HG03565 (cell line): ENCODE data around the gene WNT9A.
"Not testable (repeated sequence)": the region's sequence is repeated elsewhere in the genome, so short reads cannot be mapped to it uniquely, and the experiment has no call there.

ENCODE experiments used
- ATAC-seq: cut with Tn5 transposase; IDR thresholded peaks from one replicate; pipeline ENCODE4 v1.9.1; 2021; ENCODE audit warnings: mild to moderate bottlenecking, moderate library complexity; ENCODE audit not compliant: unreplicated experiment

Gene WNT9A

DNA sequence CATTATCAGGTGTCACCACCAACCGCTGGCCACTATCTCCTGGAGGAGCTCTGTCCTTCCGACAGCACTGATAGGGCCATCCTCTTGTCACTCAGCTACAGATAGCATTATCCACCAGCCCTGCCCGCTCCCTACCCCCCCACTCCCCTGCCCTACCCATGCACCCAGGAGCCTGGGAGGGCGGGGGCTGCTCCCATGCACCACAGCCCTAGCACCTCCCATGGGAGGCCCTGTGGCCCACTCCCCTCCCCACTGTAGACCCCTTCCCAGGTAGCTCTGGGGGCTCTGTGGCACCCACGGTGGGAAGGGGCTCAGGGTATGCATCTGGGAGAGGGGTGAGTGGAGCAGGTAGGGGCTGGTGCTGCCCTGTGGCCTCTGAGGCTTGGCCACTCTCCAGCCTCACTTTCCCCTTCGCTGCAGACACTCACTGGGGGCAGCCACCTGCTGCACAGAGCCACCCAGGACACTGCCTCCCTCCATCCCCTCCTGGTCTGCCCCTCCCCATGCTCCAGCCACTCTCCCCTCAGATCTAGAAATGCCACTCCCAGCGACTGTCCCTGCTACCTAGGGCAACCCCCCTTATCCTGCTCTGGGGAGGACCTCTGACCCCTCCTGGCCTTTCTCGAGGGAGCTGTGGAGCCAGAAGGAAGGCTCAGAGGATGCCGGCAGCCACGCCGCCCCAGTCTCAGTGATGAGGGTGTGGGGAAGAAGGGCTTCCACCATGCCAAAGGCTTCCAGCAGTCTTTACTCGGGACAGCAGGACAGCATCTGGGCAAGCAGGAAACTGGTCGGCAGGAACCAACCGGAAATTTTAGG lies 58.5 kb downstream of the WNT9A start:
- ATAC-seq = no peak

DNA sequence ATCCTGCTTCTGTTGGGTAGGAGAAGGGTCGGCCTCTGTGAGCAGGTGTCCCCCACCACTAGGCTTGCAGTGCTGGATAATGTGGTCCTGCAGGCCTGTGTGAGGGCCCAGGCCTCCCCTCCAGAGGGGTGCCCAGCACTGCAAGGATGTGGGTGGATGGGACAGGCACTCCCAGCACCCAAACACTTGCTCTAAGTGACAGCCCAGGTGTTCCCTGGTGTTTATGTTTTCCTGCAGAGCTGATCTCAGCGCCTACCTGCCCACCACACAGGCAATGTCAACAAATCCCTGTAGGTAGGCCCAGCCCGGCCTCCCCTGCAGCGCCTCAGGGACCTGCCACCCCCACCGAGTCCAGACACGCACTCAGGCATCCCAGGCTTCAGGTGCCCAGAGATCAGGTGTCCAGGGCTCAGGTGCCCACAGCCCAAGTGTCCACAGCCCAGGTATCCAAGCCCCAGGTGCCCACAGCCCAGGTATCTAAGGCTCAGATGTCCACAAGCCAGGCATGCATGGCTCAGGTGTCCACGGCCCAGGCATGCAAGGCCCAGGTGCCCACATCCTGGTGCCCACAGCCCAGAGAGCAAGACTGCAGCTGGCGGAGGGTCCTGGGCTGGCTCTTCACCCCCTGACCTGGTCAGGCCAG lies 59.2 kb downstream of the WNT9A start:
- ATAC-seq = no peak

DNA sequence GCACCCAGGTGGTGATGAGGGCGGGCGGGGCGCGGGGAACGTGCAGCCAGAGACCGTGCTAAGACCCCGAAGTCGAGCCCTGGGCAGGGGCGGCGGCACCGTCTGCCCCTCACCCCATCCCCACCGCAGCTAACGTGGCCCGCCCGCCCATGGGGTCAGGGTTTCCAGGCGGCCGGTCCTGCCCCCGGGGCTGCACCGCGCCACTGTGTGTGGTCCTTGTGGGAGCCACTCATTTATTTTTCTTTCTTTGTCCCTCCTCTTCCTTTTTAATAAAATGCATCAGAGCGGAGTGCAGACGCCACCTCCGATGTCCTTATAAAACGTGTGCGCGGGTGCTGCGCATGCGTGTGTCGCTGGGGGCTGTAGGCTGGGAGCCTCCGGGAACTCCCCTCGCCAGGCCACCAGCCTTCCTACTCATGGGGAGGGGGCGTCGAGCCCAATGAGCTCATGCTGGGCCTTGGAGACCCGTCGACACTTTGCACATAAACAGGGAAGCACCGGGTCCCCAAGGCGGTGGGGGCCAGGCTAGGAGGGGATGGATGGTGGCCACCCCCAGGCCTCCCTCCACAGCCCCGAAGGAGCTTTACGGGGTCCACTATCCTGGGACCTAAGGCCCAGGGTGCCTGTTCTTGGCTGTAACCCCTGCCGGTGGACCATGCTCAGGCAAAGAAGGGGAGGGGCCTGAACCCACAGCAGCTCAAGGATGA lies 59.9 kb downstream of the WNT9A start:
- no peak for ATAC-seq

DNA sequence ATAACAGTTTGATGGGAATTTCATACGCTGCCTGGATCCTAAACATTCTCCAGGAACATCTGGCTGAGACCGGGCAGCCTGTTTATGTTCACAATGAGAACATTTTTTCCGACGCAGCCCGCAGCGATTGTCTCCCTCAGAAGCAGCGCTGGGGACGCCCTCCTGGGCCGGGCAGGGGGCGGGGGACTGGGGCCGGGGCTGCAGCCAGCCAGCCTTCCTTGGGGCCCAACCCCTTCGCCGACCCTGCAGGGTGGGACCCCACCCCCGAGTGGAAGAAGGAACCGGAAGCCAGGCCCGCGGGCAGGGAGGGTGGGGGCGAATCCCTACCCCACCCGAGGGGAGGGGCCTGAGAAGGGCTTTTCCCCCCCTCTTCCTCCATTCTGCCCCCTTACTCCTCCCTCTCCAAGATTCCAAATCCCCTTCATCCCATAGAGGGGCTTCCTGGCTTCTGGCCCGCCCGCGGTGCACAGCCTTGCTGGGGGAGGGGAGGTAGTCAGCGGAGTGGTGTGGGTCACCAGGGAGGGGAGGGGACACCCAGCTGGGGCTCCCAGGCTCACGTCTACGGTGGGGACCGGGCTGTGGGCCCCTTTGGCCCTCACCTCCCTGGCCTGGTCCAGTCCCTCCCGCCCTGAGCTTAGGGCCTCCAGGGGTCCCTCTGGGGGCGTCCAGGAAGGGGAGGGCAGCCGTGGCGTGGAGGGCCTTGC lies 60.6 kb downstream of the WNT9A start:
- ATAC-seq = no peak

DNA sequence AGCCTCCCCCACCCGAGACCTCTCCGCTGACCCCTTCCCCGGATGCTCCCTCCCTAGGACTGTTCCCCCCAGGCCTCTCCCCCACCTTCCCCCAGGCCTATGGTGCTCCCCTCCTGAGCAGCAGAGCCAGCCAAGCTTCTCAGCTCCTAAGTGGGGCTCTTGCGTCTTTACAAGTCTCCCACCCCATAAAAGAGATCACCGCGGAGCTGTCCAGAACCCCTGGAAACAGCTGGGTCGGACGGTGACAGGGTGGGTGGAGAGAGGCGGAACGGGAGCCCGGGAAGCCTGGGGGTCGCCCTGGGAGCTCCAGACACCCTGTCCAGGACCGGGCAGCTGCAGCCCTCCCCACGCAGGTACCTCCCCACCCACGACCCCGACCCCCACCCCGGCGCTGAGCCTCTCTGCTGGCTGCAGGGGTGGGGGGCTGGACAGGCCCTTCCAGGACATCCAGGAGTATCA lies 61.2 kb downstream of the WNT9A start:
- ATAC-seq = no peak

DNA sequence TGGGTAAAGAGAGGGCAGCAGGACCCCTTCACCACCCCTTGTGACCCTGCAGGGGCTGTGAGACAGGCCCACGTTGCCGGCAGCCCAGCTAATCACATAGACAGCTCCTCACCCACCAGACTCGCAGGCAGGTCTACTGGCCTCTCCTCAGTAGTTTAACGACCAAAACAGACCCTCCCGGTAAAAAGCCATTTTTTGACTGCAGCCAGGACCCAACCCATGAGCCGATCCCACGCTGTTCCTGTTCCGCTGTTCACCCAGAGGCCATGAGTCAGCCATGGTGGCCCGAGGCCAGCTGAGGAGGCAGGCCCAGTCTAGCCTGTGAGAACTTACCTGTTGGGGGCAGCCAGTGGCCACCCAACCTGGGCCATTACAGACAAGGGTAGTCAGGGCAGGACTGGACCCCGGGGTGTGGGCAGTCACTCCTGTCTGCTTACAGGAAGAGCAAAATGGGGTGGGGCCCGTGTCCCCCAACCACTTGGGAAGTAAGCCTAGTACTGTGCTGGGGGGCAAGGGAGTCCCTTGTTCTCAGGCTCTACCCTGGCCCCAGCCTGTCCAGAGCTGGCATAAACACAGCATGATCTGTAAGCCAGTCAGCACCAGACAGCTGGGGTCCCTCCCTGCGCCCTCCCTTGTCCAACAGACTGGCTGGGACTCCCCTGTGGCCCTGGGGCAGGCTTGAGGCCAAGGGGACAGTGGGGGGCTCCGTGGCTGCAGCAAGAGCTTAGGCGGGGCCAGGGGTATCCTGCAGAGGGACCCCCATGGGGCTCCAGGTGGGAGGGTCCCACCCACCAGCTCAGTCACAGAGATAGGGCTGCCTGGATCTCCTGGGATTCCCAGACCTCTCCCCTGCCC lies 61.9 kb downstream of the WNT9A start:
- ATAC-seq = no peak

DNA sequence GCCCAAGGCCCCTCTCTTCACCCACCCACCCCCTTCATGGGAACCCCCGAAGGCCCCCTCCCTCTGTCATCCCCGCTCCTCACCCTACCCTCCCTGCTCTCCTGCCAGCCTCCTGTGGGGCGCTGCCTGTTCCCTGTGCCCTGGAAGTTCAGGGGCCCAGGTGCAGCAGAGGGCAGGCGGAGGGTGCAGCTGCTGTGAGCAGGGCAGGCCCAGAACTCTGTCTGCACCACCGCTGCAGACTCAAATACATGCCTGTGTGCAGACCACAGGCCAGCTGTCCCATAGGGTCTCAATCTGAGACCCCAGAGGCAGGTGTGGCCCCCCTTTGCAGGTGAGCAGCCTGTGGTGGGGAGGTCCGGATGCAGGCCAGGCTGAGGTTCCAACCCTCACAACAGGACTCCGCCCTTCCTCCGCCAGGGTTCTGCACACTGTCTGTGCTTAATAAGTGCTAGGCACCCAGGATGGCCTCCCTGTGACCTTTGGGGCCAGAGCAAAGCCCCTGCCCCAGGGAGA lies 62.5 kb downstream of the WNT9A start:
- no peak for ATAC-seq

DNA sequence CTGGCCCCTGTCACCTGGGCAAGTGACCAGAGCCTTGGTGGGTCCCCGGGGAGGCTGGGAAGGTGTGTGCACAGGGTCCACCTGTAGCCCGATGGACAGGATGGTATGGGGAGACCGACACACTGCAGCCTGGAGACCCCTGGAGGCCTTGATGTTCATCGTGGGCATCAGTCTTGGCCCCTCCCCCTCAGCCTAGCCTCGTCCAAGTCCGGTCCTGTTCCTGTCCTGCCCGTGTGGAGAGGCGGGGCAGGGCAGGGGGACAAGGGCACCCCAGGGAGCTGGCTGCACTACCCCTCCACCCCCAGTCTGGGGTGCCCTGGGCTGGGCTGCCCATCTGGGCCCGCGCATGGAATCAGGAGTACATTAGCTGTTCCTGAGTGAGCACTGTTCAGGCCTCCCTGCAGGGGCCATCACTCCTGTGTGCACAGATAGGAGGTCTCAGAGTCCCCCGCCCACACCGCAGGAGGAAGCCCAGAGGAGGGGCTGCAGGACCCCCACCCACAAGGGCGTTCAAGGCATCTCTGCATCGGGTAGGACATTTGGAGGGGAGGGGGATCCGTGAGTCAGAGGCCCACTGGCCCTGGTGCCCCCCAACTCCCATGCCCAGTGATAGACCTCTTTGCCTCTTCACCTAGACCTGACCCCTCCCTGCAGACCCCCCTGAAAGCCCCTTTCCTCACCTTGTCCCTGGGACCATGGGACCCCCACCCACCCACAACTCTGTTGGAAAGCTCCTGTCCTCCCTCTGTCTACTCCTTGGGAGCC lies 63.2 kb downstream of the WNT9A start:
- no peak for ATAC-seq

DNA sequence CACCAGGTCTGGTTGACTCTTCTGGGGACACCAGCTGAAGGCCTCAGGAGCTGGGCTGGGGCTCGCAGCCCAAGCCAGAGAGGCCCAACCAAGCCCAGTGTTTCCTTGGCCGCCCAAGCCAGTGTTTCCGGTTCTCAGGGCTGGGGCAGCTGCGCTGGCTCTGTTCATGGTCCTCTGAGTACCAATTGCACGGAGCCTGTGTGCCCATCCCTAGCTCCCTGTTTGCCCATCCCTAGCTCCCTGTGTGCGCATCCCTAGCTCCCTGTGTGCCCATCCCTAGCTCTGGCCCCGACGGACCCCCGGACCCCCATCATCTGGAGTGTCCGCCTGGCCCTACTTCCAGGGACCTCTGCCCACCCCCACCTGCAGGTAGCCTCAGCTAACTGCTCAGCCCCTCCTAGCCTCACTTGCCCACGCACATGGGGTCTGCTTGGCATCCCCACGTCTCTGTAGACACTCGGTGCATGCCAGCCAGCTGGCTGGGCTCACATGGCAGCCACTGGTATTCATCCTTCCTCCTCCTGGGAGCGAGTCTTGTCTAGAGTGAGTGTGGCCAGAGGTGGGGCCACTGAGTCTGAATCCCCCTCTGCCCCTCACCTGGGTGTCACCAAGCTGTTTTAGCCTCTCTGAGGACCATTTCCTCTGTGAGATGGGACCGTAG lies 64.0 kb downstream of the WNT9A start:
- ATAC-seq = no peak

DNA sequence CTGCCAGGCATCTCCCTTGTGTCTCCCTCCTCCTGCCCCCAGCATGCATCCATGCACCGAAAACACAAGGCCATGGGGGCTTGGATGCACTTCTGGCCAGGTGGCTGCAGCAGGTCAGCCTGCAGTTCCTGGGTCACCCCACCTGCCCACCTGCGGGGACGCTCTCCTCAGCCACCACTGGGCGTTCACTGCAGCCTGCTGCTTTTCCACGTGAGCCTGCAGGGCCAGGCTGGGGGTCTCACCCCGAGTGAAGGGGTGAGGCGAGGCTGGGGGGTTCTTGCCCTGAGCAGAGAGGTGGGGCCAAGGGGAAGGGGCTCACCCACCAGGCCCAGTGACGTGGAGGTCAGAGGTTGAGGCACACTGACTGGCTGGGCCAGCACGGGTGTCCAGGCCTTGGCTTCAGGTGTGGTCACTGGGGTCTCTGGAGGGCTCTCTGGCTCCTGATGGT lies 64.6 kb downstream of the WNT9A start:
- no peak for ATAC-seq

DNA sequence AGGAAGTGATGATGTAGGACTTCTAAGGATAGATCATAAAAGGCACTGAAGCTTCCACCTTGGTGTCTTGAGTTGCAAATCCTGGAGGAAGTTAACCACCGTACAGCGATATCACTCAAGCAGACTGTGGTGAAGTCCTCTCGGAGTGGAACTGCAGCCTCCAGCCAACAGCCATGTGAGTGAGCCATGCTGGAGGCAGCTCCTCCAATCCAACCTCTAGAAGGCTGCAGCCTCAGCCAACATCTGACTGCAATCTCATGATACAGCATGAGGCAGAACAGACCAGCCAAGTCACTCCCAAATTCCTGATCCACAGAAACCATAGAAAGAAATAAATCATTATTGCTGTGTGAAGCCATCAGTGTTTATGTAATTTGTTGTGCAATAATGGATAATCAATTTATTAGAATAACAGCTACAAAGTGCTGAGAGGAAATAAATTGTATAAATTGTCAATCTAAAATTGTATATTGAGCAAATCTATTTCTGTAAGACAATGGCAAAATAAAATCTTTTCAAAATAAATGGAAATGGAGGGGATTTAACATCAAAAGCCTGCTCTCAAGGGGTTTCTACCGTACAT lies 67.3 kb downstream of the WNT9A start:
- ATAC-seq = no peak

DNA sequence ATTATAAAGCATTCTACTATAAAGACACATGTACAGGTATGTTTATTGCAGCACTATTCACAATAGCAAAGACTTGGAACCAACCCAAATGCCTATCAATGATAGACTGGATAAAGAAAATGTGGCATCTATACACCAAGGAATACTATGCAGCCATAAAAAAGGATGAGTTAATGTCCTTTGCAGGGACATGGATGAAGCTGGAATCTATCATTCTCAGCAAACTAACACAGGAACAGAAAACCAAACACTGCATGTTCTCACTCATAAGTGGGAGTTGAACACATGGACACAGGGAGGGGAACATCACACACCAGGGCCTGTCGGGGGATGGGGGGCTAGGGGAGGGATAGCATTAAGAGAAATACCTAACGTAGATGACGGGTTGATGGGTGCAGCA lies 69.9 kb downstream of the WNT9A start:
- ATAC-seq = not testable (repeated sequence)

DNA sequence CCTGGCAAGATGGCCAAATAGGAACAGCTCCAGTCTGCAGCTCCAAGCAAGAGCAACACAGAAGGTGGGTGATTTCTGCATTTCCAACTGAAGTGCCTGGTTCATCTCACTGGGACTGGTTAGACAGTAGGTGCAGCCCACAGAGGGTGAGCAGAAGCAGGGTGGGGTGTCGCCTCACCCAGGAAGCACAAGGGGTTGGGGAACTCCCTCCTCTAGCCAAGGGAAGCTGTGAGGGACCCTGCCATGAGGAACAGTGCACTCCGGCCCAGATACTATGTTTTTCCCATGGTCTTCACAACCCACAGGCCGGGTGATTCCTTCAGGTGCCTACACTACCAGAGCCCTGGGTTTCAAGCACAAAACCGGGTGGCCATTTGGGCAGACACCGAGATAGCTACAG lies 75.8 kb downstream of the WNT9A start:
- ATAC-seq = not testable (repeated sequence)

DNA sequence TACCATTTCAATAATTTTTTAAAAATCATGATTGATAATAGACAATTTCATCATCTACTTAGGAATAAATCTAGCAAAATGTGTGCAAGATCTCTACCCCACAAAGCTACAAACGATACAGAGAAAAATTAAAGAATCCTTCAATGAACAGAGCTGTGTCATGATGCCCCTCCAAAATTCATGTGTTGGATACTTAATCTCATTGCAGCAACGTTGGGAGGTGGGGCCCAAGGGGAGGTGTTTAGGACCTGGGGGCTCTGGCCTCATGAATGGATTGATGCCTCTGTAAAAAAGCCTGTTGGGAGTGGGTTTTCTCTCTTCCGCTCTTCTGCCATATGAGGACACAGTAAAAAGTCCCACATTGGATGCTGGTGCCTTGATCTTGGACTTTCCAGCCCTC lies 77.4 kb downstream of the WNT9A start:
- no peak for ATAC-seq

DNA sequence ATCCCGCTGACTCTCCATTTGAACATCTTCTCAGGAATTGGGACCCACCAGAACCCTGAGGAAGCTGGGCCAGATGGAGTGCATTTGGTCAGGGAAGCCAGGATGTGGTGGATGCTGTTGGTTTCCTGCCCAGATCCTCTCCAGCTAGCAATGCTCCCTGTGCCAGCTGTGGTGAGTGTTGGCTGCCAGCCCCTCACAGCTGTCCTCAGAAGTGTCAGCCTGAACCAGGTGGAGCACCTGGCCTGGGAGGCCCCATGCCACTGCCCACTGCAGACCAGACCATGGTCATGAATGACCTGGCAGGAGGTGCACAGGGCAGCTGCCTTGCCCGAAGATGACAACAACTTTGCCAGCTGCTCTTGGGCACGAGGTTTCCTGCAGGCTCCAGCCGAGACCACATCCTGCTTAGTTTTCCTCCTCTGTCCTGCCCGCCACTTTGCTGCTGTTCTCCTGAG lies 77.9 kb downstream of the WNT9A start:
- no peak for ATAC-seq

DNA sequence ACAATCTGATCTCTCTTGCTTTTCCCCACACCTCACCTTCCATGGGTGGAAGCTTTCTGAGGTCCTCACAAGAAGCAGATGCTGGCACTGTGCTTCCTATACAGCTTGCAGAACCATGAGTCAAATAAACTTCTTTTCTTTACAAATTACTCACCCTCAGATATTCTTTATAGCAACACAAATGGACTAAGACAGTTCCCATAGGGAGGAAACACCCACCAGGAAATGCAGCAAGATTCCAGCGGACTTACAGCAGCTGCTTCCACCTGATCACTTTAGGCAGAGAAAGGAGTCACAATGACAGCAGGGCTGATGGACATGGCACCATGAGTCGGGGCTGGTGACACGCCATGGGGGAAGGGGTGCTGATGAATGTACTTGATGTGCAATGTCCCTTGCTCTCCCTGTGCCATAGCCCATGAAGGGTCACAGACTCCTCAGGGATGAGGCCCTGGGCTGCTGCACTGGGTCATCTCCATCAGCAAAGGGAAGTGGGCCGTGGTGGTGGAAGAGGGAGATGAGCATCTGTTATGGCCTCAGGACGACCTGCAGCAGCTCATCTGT lies 78.4 kb downstream of the WNT9A start:
- no peak for ATAC-seq
